Stimulated activated CD4-positive, alpha-beta T cell treated with anti-CD3 and anti-CD28 coated beads, Interleukin-2, amount 100 ng/mL, for 24 hours (primary cell): ENCODE measurements around the gene NOC4L.

Experiments used
- DNase-seq, 2 donors: peaks; one replicate each; pipeline ENCODE4 v3.0.0-alpha.2; 2020

The NOC4L gene

GRCh38 chr12:132201391-132202120 lies 57.3 kb downstream of the NOC4L start:
- DNase-seq = no peak
